GM21447 (cell line): ENCODE data around the gene ARHGAP30.
A peak's percentile ranks its signal among the peaks of the same experiment; 100 is the strongest.
"Not testable (repeated sequence)": the region's sequence is repeated elsewhere in the genome, so short reads cannot be mapped to it uniquely, and the experiment has no call there.

Source experiments
- ATAC-seq: cut with Tn5 transposase; IDR thresholded peaks from one replicate; pipeline ENCODE4 v1.9.1; 2021; ENCODE audit not compliant: unreplicated experiment

ARHGAP30 gene, protein sequence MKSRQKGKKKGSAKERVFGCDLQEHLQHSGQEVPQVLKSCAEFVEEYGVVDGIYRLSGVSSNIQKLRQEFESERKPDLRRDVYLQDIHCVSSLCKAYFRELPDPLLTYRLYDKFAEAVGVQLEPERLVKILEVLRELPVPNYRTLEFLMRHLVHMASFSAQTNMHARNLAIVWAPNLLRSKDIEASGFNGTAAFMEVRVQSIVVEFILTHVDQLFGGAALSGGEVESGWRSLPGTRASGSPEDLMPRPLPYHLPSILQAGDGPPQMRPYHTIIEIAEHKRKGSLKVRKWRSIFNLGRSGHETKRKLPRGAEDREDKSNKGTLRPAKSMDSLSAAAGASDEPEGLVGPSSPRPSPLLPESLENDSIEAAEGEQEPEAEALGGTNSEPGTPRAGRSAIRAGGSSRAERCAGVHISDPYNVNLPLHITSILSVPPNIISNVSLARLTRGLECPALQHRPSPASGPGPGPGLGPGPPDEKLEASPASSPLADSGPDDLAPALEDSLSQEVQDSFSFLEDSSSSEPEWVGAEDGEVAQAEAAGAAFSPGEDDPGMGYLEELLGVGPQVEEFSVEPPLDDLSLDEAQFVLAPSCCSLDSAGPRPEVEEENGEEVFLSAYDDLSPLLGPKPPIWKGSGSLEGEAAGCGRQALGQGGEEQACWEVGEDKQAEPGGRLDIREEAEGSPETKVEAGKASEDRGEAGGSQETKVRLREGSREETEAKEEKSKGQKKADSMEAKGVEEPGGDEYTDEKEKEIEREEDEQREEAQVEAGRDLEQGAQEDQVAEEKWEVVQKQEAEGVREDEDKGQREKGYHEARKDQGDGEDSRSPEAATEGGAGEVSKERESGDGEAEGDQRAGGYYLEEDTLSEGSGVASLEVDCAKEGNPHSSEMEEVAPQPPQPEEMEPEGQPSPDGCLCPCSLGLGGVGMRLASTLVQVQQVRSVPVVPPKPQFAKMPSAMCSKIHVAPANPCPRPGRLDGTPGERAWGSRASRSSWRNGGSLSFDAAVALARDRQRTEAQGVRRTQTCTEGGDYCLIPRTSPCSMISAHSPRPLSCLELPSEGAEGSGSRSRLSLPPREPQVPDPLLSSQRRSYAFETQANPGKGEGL

DNA sequence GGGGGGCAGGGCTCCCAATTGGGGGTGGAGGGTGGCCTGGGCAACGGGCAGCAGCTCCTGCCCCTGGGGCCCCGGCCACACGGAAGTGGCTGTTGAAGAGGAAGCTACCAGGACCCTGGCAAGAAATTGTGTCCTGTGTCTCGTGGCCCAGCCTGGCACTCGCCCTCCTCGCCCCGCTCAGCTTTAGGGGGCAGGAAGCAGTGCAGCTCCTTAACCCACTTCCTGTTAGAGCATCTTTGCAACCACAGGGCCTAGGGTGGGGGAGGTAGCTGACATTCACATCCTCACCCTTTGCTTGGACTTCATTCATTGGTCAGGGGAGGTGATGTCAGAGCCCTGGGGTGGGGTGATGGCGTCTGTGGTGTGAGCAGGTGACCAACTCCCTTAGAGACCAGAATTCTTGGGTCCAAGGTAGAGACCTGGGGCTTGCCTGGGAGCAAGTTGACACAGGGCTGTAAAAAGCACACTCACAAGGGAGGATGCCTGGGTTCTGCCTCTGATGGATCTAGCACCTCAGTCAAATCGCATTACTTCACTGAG lies at the start of gene ARHGAP30:
Gene ARHGAP30 (minus strand): TSS at position 161 of the 540 bp plus-strand sequence. CDS start 267 bp downstream, outside the sequence.
- ATAC-seq = peak; percentile 75

DNA sequence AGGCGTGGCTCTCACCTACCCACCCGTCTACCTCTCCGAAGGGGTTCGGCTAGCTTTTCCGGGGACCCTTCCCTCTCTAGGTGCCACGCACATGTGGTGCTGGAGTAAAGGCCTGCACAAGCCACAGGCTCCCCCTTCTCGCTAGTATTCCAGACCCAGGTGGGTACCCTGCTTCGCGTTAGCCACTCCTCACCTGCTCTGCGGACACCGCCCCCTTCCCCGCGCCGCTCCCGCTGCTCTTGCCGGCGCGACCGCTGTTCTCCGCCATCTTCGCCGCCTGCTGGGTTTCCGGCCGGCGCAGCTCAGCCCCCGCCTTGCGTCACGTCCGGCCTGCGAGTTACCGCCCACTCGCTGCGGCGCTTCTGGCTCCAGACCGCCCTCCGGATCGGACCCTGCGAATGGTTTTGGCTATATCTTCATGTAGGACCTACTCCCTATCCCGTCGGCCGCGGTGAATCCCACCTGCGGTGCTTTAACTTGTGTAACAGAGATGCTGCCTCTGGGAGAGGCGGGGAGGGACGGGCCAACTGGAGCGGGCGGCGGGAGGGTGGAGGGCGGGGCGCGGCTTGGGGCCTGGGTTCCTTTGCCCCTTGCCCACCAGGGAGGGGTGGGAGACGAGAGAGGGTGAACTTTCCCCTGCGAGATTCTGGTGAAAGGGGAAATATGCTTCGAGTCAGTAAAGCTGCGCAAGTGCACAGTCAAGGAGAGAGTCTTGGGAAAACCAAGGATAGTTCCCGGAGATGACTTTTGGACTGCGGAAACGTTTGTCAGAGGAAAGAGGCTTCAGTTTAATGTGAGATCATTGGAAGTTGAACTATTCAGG lies 48.3 kb upstream of the ARHGAP30 start, which contains the start of the genes NIT1 and PFDN2:
Gene NIT1 (plus strand): TSS at position 347 of the 823 bp plus-strand sequence. CDS start 72 bp downstream, at position 419.
Gene PFDN2 (minus strand): TSS at position 279 of the 823 bp plus-strand sequence. CDS start 11 bp downstream, at position 268.
- peak; percentile 75 for ATAC-seq

DNA sequence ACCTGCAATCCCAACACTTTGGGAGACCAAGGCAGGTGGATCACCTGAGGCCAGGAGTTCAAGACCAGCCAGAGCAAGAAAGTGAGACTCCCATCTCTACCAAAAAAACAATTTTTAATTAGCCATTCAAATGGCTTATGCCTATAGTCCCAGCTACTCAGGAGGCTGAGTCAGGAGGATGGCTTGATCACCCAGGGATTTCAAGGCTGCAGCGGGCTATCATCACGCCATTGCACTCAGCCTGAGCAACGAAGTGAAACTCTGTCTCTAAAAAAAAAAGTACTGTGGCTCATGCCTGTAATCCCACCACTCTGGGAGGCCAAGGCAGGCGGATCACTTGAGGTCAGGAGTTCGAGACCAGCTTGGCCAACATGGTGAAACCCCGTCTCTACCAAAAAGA lies 46.3 kb upstream of the ARHGAP30 start:
- not testable (repeated sequence) for ATAC-seq

DNA sequence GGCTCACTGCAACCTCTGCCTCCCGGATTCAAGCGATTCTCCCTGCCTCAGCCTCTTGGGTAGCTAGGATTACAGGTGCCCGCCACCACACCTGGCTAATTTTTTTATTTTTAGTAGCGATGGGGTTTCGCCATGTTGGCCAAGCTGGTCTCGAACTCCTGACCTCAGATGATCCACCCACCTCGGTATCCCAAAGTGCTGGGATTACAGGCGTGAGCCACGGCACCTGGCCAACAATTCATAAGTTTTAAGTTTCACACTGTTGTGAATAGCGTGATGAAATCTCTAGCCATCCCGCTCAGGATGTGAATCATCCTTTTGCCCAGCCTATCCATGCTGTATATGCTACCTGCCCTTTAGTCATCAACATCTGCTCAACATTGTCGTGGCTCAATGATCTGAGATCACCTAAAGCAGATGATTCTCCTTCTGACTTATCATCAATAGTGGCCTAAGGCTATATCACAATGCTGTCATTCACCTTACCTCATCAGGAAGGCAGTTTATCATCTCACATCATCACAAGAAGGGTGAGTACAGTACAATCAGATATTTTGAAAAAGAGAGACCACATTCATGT lies 45.5 kb upstream of the ARHGAP30 start:
- ATAC-seq = no peak

DNA sequence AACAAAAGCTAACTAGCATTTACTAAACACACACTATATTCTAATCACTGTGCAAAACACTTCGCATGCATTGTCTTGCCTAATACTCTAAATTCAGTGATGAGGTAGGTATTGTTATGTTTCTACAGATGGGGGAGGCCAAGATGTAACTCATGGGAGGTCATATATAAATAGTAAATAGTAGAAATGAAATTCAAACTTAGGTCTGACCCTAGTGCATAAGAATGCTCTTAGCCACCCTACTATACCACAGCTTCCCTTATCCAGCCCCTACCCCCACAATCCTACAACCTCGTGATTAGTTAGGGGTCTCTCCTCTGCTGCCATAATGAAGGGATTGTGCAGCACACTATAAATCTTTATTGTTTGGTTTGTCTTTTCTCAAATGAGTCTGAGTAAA lies 44.9 kb upstream of the ARHGAP30 start:
- no peak for ATAC-seq

DNA sequence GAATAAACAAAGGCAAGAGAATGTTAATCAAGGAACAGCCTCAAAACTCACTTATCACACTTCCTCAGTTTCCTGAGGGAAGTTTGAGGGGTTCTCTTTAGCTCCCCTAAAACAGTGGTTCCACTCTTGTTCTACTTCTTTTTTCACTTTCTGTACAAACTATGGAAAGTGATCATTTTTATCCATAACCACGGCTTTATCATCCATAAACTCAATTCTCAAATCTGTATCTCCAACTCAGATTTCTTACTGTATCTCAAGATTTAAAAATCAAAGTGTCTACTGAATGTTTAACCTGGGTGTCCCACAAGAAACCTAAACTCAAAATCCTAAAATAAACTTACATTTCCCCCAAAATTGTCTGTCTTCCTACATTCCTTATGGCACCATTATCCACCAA lies 44.2 kb upstream of the ARHGAP30 start:
- no peak for ATAC-seq

DNA sequence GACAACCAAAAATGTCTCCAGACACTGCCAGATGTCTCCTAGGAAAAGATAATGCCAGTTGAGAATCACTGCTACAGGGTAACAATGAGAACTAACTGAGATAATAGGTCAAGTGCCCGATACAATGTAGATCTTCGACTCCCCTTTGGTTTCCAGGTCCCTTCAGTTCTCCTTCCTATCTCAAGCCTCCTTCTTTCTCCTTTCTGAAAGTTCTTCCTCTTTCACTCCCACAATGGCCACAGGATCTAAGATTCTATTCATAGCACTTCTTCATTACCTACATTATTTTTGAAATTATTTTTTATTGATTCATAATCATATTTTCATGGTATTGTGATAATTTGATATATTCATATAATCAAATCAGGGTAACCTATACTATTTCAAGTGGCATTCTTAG lies 41.8 kb upstream of the ARHGAP30 start:
- ATAC-seq = no peak

DNA sequence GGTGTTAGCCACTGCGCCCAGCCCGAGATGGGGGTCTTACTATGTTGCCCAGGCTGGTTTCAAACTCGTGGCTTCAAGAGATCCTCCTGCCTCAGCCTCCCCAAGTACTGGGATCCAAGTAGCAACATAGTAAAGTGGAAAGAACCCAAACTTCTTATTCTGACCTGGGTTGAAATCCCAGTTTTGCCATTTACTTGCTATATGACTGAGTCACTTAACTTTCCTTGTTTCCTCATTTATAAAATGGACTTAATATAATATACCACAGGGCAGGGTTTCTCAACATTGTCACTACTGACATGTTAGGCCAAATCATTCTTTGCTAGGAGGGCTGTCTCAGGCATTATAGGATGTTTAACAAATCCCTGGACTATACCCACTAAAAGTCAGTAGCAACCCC lies 41.4 kb upstream of the ARHGAP30 start:
- ATAC-seq = no peak

DNA sequence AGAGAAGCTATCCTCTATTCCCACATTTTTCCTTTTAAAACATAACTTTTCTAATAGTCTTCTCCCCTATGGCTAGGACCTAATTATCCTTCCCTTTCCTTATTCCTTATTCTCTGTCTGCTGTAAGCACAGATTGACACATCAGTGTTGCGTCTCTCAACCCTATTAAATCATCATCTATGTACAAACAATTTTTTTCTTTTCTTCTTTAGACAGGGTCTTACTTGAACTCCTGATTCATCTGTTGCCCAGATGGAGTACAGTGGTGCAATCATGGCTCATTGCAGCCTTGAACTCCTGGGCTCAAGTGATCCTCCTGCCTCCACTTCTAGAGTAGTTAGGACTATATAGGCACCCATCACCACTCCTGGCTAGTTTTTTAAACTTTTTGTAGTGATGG lies 36.7 kb upstream of the ARHGAP30 start:
- no peak for ATAC-seq

DNA sequence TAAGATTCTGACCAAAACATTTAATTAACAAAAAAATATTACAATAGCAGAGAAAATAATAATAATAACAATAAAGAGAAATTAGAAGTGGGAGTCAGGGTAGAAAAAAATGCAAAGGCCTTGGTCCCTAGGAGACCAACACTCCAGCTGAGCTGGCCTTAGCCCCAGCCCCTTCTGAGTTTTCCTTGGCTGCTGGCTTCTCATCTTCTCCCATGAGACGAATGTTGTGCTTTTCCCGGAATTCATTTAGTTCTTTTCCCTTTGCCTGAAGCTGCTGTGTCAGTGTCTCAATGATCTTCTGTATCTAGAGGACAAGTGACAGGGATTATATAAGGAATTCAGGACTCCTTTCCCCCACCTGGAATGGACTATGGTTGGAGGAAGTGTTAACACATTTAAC lies 30.9 kb upstream of the ARHGAP30 start:
- no peak for ATAC-seq

DNA sequence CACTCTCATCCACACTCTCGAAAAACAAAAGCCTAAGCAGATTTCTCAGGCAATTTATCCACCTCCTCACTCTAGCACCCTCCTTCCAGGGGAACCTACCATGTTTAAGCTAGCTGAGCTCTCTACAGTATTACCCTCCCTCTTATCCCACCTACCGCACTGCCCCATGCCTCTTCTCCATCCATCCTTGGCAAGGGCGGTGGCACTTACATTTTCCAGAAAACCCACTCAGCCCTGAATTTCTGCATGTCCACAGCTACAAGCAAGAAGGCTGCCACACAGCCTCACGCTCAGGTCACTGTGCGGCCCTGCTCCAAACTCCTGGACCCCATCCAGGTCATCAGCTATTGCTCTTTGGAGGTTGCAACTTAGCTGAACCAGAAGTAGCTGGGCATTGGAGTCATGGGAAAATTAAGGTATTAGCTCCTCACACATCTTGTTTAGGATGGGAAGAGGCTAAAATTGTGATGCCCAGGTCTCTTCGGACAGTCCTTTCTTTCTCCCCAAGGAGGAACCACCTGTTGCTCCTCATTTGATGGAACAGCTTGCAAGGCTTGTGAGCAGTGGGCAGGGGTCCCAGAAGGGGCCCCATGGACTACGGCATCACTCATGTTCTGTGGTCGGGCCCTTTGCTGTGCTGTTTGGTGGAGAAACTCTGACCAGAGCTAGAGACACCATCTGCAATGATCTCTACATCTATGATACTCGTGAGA lies 29.6 kb upstream of the ARHGAP30 start:
- ATAC-seq = no peak

DNA sequence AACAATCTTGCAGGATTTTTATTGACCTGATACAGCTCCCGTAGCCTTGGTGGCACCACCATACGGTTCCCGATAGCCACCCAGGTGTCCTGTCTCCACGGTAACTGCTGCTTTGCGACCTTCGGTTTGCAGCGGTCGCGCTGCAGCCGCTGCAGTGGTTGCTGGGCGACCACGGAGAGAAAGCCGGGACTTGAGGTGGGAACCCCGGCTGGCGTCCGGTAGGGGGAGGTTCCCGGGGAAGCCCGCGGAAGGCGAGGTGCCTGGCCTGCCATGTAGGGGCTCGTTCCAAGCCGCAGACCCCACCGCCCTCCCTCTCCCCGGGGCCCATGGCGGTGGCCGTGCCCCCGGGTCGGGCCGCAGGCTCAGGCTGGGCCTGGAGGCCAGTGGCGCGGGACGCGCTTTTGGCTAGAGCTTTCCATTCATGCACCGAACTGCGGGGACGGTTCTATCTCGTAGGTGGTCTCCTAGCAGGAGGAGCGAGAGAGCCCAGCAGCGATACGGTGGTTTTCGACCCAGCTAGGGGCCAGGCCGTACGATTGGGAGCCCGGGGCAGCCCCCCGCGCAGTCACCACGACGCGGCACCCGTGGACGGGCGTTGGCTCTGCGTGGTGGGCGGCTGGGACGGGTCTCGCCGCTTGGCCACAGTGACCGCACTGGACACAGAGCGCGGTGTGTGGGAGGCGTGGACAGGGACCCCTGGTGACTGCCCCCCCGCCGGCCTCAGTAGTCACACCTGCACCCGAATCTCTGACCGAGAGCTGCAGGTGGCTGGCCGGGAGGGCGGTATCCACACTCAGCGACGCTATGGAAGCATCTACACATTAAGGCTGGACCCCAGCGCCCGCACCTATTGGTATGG lies 28.7 kb upstream of the ARHGAP30 start, which contains the start of gene KLHDC9:
Gene KLHDC9 (plus strand): TSS at position 152 of the 859 bp plus-strand sequence. CDS start 175 bp downstream, at position 327.
- ATAC-seq = peak; percentile 65

DNA sequence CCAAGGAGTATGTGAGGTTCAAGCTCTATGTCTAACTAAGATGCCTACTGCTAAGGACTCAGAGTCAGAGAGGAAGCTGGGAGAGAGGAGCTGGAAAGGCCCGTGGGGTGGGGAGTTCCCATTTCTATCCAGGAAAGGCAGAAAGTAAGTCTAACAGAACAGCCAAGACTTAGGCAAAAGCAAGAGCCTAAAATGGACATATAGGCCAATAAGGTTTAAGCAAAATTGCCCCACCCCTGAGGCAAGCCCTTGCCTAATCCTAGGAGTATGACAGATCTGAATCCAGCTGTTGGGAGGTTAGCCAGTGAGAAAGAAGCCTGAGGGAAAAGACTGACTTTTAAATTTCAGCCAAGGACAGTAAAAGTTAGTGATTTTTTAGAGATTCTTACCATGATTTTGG lies 26.8 kb upstream of the ARHGAP30 start:
- ATAC-seq = no peak

DNA sequence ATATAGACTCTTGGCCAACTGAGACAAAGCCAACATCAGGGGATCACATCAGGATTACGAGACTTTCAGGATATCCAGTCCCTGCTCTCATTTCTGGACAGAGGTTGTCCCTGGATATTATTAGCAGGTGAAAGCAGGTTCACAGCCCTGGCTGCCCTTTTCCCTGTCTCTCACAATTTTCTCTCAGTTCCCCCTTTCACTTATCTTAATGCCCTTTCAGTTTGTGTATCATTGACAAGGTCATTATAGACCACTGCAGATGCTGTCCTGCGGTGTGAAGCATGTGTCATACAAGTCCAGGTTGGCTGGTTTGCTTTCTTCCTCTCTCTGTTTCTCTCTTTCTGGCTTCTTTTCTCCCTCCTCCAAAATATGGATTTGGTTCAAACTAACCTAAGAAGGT lies 26.3 kb upstream of the ARHGAP30 start:
- ATAC-seq = peak; percentile 51

DNA sequence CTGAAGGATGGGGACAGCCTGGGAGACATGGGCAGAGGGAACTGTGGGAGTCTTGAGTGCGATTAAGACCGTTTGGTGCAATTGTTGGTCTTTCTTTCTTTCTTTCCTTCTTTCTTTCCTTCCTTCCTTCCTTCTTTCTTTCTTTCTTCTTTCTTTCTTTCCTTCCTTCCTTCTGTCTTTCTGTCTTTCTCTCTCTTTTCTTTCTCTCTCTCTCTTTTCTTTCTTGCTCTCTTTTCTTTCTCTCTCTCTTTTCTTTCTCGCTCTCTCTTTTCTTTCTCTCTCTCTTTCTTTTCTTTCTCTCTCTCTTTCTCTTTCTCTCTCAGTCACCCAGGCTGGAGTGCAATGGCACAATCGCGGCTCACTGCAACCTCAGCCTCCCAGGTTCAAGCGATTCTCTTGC lies 25.5 kb upstream of the ARHGAP30 start:
- ATAC-seq = no peak

DNA sequence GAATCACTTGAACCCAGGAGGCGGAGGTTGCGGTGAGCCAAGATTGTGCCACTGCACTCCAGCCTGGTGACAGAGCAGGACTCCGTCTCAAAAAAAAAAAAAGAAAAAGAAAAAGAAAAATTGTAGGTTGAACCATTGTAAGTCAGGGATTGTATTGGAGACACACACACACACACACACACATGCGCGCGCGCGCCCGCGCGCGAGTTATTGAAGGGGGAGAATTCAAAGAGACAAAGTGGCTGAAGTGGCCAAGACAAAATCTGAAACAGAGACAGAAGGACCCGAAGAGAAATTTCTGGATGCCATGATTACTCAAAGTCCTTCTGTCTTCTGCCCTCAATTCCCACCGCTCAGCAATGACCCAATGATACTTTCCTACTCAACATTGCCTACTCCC lies 24.8 kb upstream of the ARHGAP30 start:
- ATAC-seq = no peak

DNA sequence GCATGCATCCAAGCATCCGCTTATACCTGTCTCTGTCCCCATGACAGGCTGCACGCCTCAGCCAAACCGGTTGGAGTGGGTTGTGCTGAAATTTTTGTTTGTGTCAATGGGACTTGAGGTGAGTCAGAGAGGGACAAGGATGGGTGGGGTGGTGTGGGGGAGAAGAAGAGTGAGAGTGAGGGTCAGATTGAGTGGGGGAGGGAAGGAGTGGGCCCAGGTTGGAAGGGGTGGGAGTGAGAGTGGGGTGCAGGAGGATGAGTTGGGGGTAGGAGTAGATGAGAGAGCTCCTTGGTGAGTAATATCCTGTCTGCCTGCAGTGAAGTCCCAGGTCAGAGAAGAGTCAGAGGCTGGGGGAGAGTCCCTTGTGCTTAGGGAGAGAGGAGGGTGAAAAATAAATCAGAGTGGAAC lies 22.9 kb upstream of the ARHGAP30 start:
- no peak for ATAC-seq
